Putamen (tissue), 1 donor: ENCODE results near the gene CAMK1.

Source experiments
- DNase-seq: peaks from one replicate; pipeline ENCODE4 v3.0.0-alpha.2; 2016; ENCODE audit warnings: low spot score

Gene CAMK1

GRCh38 chr3:9793161-9793781, 23.5 kb upstream of the CAMK1 start:
- DNase-seq, result no peak

GRCh38 chr3:9792405-9793160, 22.8 kb upstream of the CAMK1 start, which contains the start of the genes ARPC4 and TADA3:
Gene ARPC4 (plus strand): TSS chr3:9793082. CDS start chr3:9793122, 40 bp downstream.
Gene TADA3 (minus strand): TSS chr3:9792473. CDS start chr3:9791466, 1,007 bp downstream.
- peak; percentile 94 for DNase-seq

DNA sequence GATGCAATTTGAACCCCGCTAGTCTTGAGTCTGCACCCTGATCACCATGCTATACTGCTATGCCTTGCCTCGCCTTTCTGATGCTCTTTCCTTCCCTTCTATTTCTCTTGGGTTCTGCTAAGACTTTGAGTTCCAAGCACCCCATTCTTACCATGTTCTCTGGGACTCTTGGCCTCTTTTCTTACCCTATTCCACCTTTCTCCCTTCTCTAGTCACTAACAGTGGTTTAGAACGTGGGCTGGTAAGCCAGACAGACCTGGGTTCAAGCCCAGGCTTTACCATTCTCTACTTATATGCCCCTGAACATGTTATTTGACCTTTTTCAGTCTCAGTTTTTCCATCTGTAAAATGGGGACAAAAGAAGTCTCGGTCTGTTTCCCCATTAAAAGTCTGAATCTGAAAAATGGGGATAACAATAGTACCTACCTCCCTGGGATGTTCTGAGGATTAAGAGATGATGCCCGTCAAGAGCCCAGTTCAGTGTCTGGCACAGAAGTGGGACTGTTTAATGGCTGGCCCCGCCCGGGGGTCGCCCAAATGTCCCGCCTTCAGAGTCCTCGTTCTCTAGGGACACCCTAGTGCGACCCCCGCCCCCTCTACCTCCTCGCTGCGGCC, 22.1 kb upstream of the CAMK1 start:
- DNase-seq, result no peak

GRCh38 chr3:9791127-9791526, 21.4 kb upstream of the CAMK1 start:
- DNase-seq, result no peak

- DNase-seq, result no peak
Observed at GRCh38 chr3:9787714-9788113, 18.0 kb upstream of the CAMK1 start.

DNA sequence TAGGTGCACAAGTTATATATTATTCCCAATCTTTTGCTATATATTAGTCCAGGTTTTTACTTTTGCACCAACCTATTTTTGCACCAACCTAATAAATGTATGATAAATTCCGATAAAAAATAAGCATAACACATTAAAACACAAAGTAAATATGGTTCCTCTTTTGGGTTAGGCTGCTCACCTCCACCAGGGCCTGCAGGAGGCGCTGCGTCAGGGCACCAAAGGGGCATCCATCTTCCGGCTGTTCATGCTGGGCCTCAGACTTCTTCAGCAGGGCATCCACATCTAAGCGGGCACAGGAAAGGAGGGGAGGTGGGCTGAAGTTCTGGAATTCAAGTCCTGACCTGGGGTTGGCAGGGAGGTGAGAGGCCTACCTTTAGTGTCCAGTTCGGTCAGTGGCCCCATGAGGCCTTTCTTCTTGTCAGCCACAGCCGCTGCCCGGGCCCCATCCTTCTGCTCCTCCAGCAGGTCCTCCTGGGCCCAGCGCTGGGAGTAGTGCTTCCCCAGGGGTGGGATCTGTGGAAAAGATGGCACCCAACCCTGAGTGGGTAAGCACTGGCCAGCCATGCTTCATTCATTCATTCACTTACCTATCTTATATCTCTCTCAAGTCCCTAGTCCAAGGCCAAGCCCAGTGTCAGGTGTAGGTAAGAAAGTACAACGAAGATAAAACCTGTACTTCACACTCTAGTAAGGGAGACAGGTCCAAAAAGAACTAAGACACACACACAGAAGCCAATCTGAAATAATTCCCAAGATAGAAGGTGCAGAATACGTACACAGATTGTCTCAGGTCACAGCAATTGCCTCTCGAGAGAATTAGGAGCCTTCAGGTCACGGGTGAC, 17.3 kb upstream of the CAMK1 start:
- DNase-seq, result no peak

- DNase-seq, result no peak
Observed at GRCh38 chr3:9786209-9786739, 16.5 kb upstream of the CAMK1 start.

DNA sequence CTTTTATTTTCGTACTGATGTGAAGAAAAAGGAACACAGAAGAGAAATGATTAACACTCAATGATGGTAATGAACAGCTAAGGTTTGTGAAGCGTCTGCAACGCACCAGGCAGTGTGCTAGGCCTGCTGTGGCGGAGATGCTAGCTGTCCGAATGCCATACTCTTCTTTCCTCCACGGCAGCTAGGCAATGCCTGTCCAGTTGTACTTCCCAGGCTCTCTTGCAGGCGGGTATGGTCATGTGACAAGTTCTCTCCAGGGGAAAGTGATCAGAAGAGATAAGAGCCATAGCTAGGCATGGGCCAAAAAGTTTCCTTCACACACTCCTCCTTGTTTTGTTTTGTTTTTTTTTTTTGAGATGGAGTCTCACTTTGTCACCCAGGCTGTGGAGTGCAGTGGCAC, 15.9 kb upstream of the CAMK1 start:
- DNase-seq, result no peak

- no peak for DNase-seq
Observed at GRCh38 chr3:9784965-9785364, 15.2 kb upstream of the CAMK1 start.

GRCh38 chr3:9783954-9784353, 14.2 kb upstream of the CAMK1 start:
- no peak for DNase-seq

- DNase-seq, result no peak
Observed at GRCh38 chr3:9782770-9783169, 13.0 kb upstream of the CAMK1 start.

- DNase-seq, result no peak
Observed at GRCh38 chr3:9781978-9782603, 12.3 kb upstream of the CAMK1 start.

DNA sequence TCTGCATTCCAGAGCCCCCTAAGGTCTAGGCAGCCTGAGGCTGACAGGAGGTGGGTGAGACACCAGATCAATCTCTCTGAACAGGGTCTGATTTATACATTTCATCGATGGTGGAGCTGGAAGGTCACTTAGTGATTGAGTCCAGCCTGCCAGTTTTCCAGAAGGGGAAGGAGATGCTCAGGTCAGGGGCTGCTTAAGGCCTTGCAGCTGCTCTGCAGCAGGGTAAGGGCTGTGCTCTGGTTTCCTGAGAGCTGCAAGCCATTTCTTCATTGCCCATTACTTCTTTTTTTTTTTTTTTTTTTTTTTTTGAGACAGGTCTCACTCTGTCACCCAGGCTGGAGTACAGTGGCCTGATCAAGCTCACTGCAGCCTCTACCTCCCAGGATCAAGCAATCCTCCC, 11.8 kb upstream of the CAMK1 start:
- DNase-seq, result no peak

DNA sequence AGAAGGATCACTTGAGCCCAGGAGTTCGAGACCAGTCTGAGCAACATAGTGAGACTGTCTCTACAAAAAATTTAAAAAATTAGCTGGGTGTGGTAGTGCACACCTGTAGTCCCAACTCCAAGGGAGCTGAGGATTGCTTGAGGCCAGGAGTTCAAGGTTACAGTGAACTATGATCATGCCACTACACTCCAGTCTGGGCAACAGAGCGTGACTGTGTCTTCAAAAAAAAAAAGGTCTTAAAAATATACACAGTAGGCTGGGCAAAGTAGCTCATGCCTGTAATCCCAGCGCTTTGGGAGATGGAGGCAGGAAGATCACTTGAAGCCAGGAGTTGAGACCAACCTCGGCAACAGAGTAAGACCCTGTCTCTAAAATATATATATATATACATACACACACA, 11.2 kb upstream of the CAMK1 start:
- no peak for DNase-seq

- DNase-seq, result no peak
Observed at GRCh38 chr3:9780458-9780812, 10.7 kb upstream of the CAMK1 start.

DNA sequence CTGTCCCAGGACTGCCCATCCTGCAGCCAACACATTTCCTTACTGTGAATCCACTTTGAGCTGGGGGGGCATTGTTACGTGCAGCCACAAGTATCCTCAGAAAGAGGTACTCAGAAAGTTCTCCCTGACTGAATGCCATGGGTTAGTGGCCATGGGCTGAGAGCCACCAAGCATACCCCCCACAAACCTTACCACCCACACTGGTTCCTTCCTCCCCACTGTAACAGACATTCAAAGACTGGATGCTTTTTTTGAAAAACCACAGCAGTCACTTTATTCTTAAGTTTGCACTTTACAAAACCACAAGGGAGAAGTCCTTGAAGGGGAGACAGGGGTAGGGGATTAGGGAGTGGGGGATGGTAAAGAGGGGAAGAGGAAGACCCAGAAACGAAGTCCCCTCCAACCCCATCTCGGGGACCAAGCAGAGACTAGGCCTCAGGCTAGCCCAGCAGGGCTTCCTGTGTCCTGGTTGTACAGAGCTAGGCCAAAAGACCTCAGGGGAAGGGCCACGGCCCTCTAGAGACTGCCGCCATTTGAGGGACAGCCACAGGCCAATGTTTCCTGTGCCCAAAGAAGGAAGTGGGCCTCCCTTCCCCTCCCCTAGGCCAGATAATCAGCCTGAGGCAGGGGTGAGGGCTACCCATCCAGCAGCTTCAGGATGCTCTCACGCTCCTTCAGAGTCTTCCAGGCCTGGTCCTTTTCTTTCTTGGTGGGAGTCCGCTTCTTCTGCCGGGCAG, 10.1 kb upstream of the CAMK1 start:
- DNase-seq, result no peak

GRCh38 chr3:9779075-9779593, 9.4 kb upstream of the CAMK1 start:
- DNase-seq, result no peak

DNA sequence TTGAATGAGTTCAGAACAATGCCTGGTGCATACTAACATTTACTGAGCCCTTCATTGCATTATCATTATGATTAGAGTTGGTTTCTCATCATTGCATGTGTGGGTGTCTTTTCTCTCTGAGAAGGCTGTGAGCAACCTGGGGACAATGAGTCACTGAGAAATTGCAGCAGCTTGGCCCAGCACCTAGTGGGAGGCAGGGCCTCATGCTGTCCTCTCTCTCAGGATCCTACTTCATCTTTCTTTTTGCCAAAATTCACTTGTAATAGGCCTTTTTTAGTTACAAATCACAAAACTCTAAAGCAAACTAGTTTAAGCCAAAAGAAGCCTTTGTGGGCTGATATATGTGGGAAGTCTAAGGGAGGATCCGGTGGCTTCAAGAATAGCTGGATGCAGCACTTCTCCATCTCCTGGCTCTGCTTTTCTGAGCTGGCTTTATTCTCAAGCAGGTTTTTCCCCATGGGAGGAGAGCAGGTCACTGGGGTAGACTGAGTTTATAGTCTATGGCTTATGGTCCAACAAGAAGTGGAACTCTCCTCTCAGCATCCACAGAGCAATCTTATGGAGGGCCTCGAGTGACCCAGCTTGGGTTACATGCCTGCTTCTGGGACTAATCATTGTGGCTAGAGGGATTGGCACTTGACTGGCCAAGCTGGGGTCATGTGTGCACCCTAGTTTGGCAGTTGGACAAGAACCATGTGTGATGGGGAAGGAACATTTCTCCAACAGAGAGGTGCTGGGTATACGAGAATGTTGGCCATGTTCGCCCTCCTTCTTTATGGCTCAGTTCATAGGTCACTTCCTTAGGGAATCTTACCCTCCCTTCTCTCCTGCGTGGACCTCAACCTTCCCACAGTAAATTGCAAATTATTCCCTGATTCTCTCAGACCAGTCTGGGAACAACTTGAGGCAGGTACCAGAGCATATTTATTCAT, 8.7 kb upstream of the CAMK1 start:
- DNase-seq, result peak; percentile 77

- peak; percentile 58 for DNase-seq
Observed at GRCh38 chr3:9777694-9778021, 7.9 kb upstream of the CAMK1 start.
